Liver (tissue), 9 donors: ENCODE measurements around the gene L3MBTL3. TPM values are rescaled to one million over a fixed set of nuclear protein-coding genes. Genes with fewer than 3 reads are reported as not detected.

Source experiments
- DNase-seq: peaks from one replicate; pipeline ENCODE4 v3.0.0-alpha.2; 2017; ENCODE audit warnings: low spot score
- H3K27ac ChIP-seq, 2 donors: one replicate each; pipeline ENCODE4 v1.7.0; 2013; ENCODE audit warnings: inconsistent platforms in 2 of 2, low read length in 2 of 2, control low read depth in 1 of 2, low read depth in 1 of 2, mild to moderate bottlenecking in 1 of 2
- H3K27me3 ChIP-seq, 4 donors: one replicate each; pipeline versions ENCODE4 v1.6.1 to v1.7.0; 2013; ENCODE audit warnings: low read length in 3 of 4, inconsistent platforms in 1 of 4, mild to moderate bottlenecking in 1 of 4, moderate library complexity in 1 of 4; ENCODE audit not compliant: control insufficient read depth in 4 of 4, insufficient read depth in 4 of 4
- H3K36me3 ChIP-seq, 4 donors: one replicate each; pipeline versions ENCODE4 v1.6.1 to v1.7.0; 2013; ENCODE audit warnings: low read length in 3 of 4, mild to moderate bottlenecking in 3 of 4, low read depth in 1 of 4, moderate library complexity in 1 of 4; ENCODE audit not compliant: control insufficient read depth in 4 of 4, insufficient read depth in 3 of 4
- H3K4me1 ChIP-seq, 4 donors: one replicate each; pipeline versions ENCODE4 v1.6.1 to v1.7.0; 2013; ENCODE audit warnings: low read length in 3 of 4, mild to moderate bottlenecking in 3 of 4, moderate library complexity in 1 of 4; ENCODE audit not compliant: control insufficient read depth in 4 of 4, insufficient read depth in 4 of 4
- H3K4me3 ChIP-seq, 3 donors: one replicate each; pipeline versions ENCODE4 v1.6.1 to v1.7.0; 2013; ENCODE audit warnings: low read length in 3 of 3, control low read depth in 1 of 3, low read depth in 1 of 3, mild to moderate bottlenecking in 1 of 3
- H3K9ac ChIP-seq, 2 donors: one replicate each; pipeline ENCODE4 v1.7.0; 2013; ENCODE audit warnings: low read length in 2 of 2, mild to moderate bottlenecking in 2 of 2, moderate library complexity in 2 of 2, control low read depth in 1 of 2, low read depth in 1 of 2
- H3K9me3 ChIP-seq, 4 donors: one replicate each; pipeline versions ENCODE4 v1.6.1 to v1.7.0; 2013; ENCODE audit warnings: low read length in 3 of 4; ENCODE audit not compliant: control insufficient read depth in 4 of 4
- GABPA ChIP-seq, 2 donors: IDR thresholded peaks in 1 of 2; conservative IDR thresholded peaks in 1 of 2; 2 replicates each; pipeline ENCODE4 v1.6.1; 2016; ENCODE audit warnings: antibody characterized with exemption in 2 of 2, mild to moderate bottlenecking in 1 of 2, moderate library complexity in 1 of 2
- HNF4G ChIP-seq: IDR thresholded peaks from 2 replicates; pipeline ENCODE4 v1.6.1; 2016; ENCODE audit warnings: antibody characterized with exemption
- RXRA ChIP-seq, 2 donors: IDR thresholded peaks; 2 replicates each; pipeline ENCODE4 v1.6.1; 2017 to 2018; ENCODE audit warnings: antibody characterized with exemption in 2 of 2, mild to moderate bottlenecking in 1 of 2
- TAF1 ChIP-seq: conservative IDR thresholded peaks from 2 replicates; pipeline ENCODE4 v1.6.1; 2016; ENCODE audit warnings: antibody characterized with exemption, mild to moderate bottlenecking
- YY1 ChIP-seq: IDR thresholded peaks from 2 replicates; pipeline ENCODE4 v1.6.1; 2016; ENCODE audit warnings: antibody characterized with exemption, mild to moderate bottlenecking
- WGBS: extraction: QIAGEN DNeasy Blood & Tissue Kit; methylation state at CpG from one replicate; pipeline ENCODE4 v1.1.7; 2013; 5-methylcytosine and 5-hydroxymethylcytosine counted together
- polyA plus RNA-seq, 2 donors: library from polyadenylated mRNA; stranded (reverse) in 1 of 2; unstranded in 1 of 2; fragments of 200-250 nt in 1 of 2; fragments of >200 nt in 1 of 2; fragmentation: Nextera tagmentation in 1 of 2; extraction: Ambion mirVana in 1 of 2; gene quantifications; one replicate each; pipeline versions ENCODE4 v1.2.1 to v1.2.3, GENCODE V29; 2013 to 2015
- total RNA-seq, 2 donors: library from RNA; depleted of rRNA; stranded (reverse); fragments of >200 nt; gene quantifications; one replicate each; pipeline ENCODE4 v1.2.3, GENCODE V29; 2014
- TF ChIP-seq, protein P1 (sequence below): IDR thresholded peaks from 2 replicates; pipeline ENCODE4 v1.6.1; 2016; ENCODE audit warnings: antibody characterized with exemption
- TF ChIP-seq, protein P2 (sequence below): IDR thresholded peaks from 2 replicates; pipeline ENCODE4 v1.6.1; 2016; ENCODE audit warnings: antibody characterized with exemption
- TF ChIP-seq, protein P3 (sequence below): IDR thresholded peaks from 2 replicates; pipeline ENCODE4 v1.6.1; 2016; ENCODE audit warnings: antibody characterized with exemption
- donor health status: healthy.
- donor health status: healthy.
- donor health status: healthy.
- donor health status: healthy.
- donor health status: healthy.

L3MBTL3 gene
- total and polyA plus RNA-seq, 4 donors, result 1.9 to 9.2 (median 3.7) TPM

- H3K4me1 ChIP-seq, result peaks cover 0 to 9% (median 5%) of the 10 kb centered on the region in 4 donors
- no peaks in the 10 kb centered on the region for H3K36me3 ChIP-seq
- under 1% methylated on average over 54 of the region's 54 CpGs for WGBS
- H3K9ac ChIP-seq, result peak overlapping the region; percentile 30 to 91
- H3K27me3 ChIP-seq, result no peaks in the 10 kb centered on the region
- peak; percentile 37 for DNase-seq
- H3K27ac ChIP-seq, result peak overlapping the region; percentile 68 to 88
- peak overlapping the region; percentile 62 to 99 (median 91) for H3K4me3 ChIP-seq
- TF ChIP-seq HNF4G (no peak), GABPA (IDR thresholded peaks at IDR 0.05 in 1 of 2, conservative IDR thresholded peaks at IDR 0.05 in 1 of 2) (no peak)
- TF ChIP-seq, protein P1, sequence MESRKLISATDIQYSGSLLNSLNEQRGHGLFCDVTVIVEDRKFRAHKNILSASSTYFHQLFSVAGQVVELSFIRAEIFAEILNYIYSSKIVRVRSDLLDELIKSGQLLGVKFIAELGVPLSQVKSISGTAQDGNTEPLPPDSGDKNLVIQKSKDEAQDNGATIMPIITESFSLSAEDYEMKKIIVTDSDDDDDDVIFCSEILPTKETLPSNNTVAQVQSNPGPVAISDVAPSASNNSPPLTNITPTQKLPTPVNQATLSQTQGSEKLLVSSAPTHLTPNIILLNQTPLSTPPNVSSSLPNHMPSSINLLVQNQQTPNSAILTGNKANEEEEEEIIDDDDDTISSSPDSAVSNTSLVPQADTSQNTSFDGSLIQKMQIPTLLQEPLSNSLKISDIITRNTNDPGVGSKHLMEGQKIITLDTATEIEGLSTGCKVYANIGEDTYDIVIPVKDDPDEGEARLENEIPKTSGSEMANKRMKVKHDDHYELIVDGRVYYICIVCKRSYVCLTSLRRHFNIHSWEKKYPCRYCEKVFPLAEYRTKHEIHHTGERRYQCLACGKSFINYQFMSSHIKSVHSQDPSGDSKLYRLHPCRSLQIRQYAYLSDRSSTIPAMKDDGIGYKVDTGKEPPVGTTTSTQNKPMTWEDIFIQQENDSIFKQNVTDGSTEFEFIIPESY, result no peak
- TF ChIP-seq, protein P2, sequence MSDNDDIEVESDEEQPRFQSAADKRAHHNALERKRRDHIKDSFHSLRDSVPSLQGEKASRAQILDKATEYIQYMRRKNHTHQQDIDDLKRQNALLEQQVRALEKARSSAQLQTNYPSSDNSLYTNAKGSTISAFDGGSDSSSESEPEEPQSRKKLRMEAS, result no peak
- H3K9me3 ChIP-seq, result no peaks in the 10 kb centered on the region
These were observed 454 bp downstream of the L3MBTL3 start for GRCh38 chr6:130018744-130019325.

DNA sequence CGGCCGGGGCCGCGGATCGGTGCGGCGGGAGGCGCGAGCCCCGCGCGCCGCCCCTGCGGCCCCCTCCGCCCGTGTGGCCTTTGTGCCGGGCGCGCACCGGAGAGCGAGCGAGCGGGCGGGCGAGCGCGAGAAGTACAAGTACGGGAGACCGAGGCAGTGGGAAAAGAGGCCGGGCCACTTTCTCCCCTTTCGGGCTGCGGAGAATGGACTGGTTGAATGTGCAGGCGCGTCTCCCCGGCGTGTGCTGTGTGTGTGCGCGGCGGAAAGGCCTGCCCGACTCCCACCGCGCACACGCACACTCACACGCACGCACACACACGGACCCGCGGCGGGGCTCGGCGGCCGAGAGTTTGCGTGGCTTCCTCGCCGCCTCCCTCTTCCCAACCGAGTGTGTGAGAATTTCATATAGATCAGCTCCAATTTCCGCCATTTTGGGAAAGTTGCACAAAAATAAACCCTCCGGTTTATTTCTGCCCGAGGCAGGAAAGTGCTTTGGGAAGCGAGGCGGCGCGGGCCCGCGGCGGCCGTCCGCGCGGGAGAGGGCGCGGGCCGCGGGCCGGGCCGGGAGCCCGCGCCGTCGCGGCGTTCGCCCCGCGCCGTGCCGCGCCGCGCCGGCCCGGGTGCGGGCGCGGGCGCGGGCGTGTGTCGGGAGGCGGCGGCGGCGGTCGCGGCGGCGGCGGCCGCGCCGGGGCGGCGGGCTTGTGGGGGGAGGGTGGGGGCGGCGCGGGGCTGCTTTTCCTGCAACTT lies 1.1 kb downstream of the L3MBTL3 start:
- Histone ChIP-seq H3K4me1 (peaks cover 0 to 9% (median 5%) of the 10 kb centered on the region in 4 donors), H3K27ac (peak overlapping the region; percentile 84 to 88), H3K9ac (peak overlapping the region; percentile 37 to 62), H3K36me3 (no peaks in the 10 kb centered on the region), H3K27me3 (no peaks in the 10 kb centered on the region), H3K9me3 (no peaks in the 10 kb centered on the region), H3K4me3 (peak overlapping the region; percentile 62 to 91 (median 88))
- WGBS, result under 1% methylated on average over 116 of the region's 116 CpGs
- TF ChIP-seq, protein P3, sequence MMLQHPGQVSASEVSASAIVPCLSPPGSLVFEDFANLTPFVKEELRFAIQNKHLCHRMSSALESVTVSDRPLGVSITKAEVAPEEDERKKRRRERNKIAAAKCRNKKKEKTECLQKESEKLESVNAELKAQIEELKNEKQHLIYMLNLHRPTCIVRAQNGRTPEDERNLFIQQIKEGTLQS, result no peak
- peak; percentile 48 for TF ChIP-seq YY1
- peak; percentile 52 for DNase-seq

DNA sequence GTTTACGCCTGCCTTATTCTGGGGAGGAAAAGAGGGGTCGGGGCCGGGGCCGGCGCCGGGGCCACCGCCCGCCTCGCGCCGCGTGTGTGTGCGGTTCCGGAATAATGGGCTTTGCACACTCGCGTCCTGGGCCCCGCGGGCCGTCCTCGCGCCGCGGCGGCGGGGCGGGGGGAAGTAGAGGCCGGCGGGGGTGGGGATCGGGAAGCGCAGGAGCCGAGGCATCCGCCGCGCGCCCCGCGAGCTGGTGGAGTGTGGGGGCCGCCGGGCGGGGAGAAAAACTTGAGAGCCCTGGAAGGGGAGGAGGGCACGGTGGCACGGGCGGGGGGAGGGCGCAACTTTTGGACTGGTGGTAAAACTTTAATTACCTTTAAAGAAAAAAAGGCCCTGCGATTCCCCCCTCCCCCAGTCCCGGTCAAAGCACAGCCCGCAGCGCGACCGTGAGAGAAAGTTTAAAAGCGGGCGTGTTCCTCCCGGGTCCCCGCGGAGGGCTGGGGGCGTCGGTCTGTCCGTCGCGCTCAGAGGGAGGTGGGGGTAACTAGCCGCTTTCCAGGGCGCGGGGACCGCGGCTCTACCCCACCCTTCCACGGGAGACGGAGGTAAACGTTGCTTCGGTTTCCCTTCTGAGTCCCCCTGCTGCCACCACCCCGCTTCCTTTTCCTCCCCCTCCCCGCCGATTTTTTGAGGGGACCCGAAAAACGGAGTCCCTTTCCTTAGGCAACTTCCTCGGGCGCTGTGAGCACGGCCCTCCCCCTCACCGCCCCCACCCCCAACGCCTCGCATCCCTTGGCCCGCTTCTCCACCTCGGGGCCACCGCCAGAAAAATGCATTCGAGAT lies 1.9 kb downstream of the L3MBTL3 start:
- WGBS, result under 1% methylated on average over 84 of the region's 84 CpGs
- peaks cover 0 to 9% (median 5%) of the 10 kb centered on the region in 4 donors for H3K4me1 ChIP-seq
- H3K9me3 ChIP-seq, result no peaks in the 10 kb centered on the region
- peak overlapping the region; percentile 45 to 91 (median 88) for H3K4me3 ChIP-seq
- H3K9ac ChIP-seq, result peak overlapping the region; percentile 41 to 81
- H3K27ac ChIP-seq, result peak overlapping the region; percentile 84 to 88
- H3K27me3 ChIP-seq, result no peaks in the 10 kb centered on the region
- TF ChIP-seq RXRA (IDR thresholded peaks at IDR 0.05) (no peak), GABPA (IDR thresholded peaks at IDR 0.05 in 1 of 2, conservative IDR thresholded peaks at IDR 0.05 in 1 of 2) (no peak), TAF1 (no peak), YY1 (peak; percentile 2)
- H3K36me3 ChIP-seq, result peaks cover 0 to 2% (median 0%) of the 10 kb centered on the region in 4 donors
- peak; percentile 52 for DNase-seq
